Astrocyte (in vitro differentiated cells and primary cell): Measurements from ENCODE around the gene GSAP. TPM values are rescaled to one million over a fixed set of nuclear protein-coding genes. Genes with fewer than 3 reads are reported as not detected.

Experiments
- DNase-seq: peaks from one replicate; pipeline ENCODE4 v3.0.0-alpha.2; 2010; ENCODE audit warnings: low read depth
- FAIRE-seq: peaks from 2 replicates; lab custom pipeline; 2011; peaks lifted over from hg19 to GRCh38; lab: Jason Lieb, UNC
- H2AFZ ChIP-seq: 2 replicates; pipeline ENCODE4 v1.6.0; 2012; ENCODE audit warnings: low read depth, low read length, inconsistent platforms
- H3K27ac ChIP-seq: 2 replicates; pipeline ENCODE4 v1.5.1; 2011; ENCODE audit warnings: low read depth, low read length, inconsistent platforms
- H3K27me3 ChIP-seq: 2 replicates; pipeline ENCODE4 v1.6.0; 2011; ENCODE audit warnings: low read length, inconsistent platforms; ENCODE audit not compliant: insufficient read depth
- H3K36me3 ChIP-seq: 2 replicates; pipeline ENCODE4 v1.5.1; 2011; ENCODE audit warnings: low read length, inconsistent platforms; ENCODE audit not compliant: insufficient read depth
- H3K4me1 ChIP-seq: 2 replicates; pipeline ENCODE4 v1.5.1; 2011; ENCODE audit warnings: low read length, inconsistent platforms; ENCODE audit not compliant: insufficient read depth
- H3K4me2 ChIP-seq: 2 replicates; pipeline ENCODE4 v1.6.0; 2012; ENCODE audit warnings: low read length, inconsistent platforms
- H3K4me3 ChIP-seq: 2 replicates; pipeline ENCODE4 v1.5.1; 2011; ENCODE audit warnings: low read depth, mild to moderate bottlenecking, low read length, inconsistent platforms; ENCODE audit not compliant: insufficient read depth
- H3K79me2 ChIP-seq: 2 replicates; pipeline ENCODE4 v1.6.0; 2012; ENCODE audit warnings: mild to moderate bottlenecking, low read length, inconsistent platforms; ENCODE audit not compliant: insufficient read depth
- H3K9ac ChIP-seq: 2 replicates; pipeline ENCODE4 v1.6.0; 2012; ENCODE audit warnings: mild to moderate bottlenecking, low read length, inconsistent platforms
- H3K9me3 ChIP-seq: 2 replicates; pipeline ENCODE4 v1.5.1; 2012; ENCODE audit warnings: low read depth, mild to moderate bottlenecking, low read length, inconsistent platforms; ENCODE audit not compliant: insufficient read depth
- H4K20me1 ChIP-seq: 2 replicates; pipeline ENCODE4 v1.6.0; 2012; ENCODE audit warnings: low read length, inconsistent platforms; ENCODE audit not compliant: insufficient read depth
- H3K27ac Mint-ChIP-seq: one replicate; pipeline ENCODE4 v1.8.0; 2021; ENCODE audit warnings: mild to moderate bottlenecking, mixed read lengths; ENCODE audit not compliant: unreplicated experiment
- H3K27me3 Mint-ChIP-seq: one replicate; pipeline ENCODE4 v1.8.0; 2021; ENCODE audit warnings: low read depth, mixed read lengths; ENCODE audit not compliant: unreplicated experiment
- H3K36me3 Mint-ChIP-seq: one replicate; pipeline ENCODE4 v1.8.0; 2021; ENCODE audit warnings: low read depth, mixed read lengths; ENCODE audit not compliant: unreplicated experiment
- H3K4me1 Mint-ChIP-seq: one replicate; pipeline ENCODE4 v1.8.0; 2021; ENCODE audit warnings: low read depth, mixed read lengths; ENCODE audit not compliant: unreplicated experiment
- H3K4me3 Mint-ChIP-seq: one replicate; pipeline ENCODE4 v1.8.0; 2021; ENCODE audit warnings: mild to moderate bottlenecking, moderate library complexity, mixed read lengths; ENCODE audit not compliant: unreplicated experiment
- H3K9me3 Mint-ChIP-seq: one replicate; pipeline ENCODE4 v1.8.0; 2021; ENCODE audit warnings: mild to moderate bottlenecking, mixed read lengths; ENCODE audit not compliant: unreplicated experiment
- EZH2 ChIP-seq: IDR thresholded peaks from 2 replicates; pipeline ENCODE4 v1.6.1; 2012; ENCODE audit warnings: mild to moderate bottlenecking, low read length, inconsistent platforms; ENCODE audit not compliant: insufficient read depth
- total RNA-seq: library from RNA; stranded (reverse); gene quantifications from 2 replicates; pipeline ENCODE4 v1.2.1, GENCODE V29; 2021
- TF ChIP-seq, protein P1 (sequence below): IDR thresholded peaks from 2 replicates; pipeline ENCODE4 v1.5.1; 2011; ENCODE audit warnings: low read depth, mild to moderate bottlenecking, inconsistent platforms, low read length, moderate library complexity; ENCODE audit not compliant: insufficient read depth

GSAP gene
- total RNA-seq, 1 donor from 2014 or later, result 4.1 TPM

DNA sequence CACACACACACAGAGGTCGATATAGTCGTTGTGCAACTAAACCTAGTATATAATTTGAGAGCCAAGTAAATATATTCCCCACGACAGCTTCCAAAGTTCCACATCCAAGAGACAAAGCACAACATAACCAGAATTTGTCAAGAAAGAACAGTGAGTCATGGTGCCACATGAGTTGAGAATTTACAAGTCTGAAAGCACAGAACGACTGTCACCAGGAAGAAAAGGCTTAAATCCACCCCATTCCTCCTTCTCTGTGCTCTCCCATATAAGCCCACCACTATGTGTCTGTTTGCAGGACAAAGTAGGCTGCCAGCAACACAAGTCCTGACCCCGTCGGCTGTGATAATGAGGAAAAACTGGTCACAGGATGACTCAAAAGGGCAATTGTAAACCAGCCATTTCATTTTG, 32.8 kb downstream of the GSAP start:
- DNase-seq (peak; percentile 6), FAIRE-seq (no peak)
- Histone ChIP-seq H4K20me1 (no peaks in the 10 kb centered on the region), H3K4me1 (no peaks in the 10 kb centered on the region), H3K27ac (no peak overlapping the region), H3K9me3 (no peaks in the 10 kb centered on the region), H3K4me3 (no peak overlapping the region), H2AFZ (peak overlapping the region; percentile 28), H3K79me2 (no peaks in the 10 kb centered on the region), H3K4me2 (peak overlapping the region; percentile 12), H3K27me3 (no peaks in the 10 kb centered on the region), H3K9ac (no peak overlapping the region), H3K36me3 (no peaks in the 10 kb centered on the region)
- H3K9me3 Mint-ChIP-seq, result no peaks in the 10 kb centered on the region
- H3K27me3 Mint-ChIP-seq, result peaks cover 3% of the 10 kb centered on the region
- no peak overlapping the region for H3K4me3 Mint-ChIP-seq
- peaks cover 4% of the 10 kb centered on the region for H3K36me3 Mint-ChIP-seq
- H3K27ac Mint-ChIP-seq, result peak overlapping the region; percentile 43
- H3K4me1 Mint-ChIP-seq, result peaks cover 7% of the 10 kb centered on the region
- TF ChIP-seq, protein P1, sequence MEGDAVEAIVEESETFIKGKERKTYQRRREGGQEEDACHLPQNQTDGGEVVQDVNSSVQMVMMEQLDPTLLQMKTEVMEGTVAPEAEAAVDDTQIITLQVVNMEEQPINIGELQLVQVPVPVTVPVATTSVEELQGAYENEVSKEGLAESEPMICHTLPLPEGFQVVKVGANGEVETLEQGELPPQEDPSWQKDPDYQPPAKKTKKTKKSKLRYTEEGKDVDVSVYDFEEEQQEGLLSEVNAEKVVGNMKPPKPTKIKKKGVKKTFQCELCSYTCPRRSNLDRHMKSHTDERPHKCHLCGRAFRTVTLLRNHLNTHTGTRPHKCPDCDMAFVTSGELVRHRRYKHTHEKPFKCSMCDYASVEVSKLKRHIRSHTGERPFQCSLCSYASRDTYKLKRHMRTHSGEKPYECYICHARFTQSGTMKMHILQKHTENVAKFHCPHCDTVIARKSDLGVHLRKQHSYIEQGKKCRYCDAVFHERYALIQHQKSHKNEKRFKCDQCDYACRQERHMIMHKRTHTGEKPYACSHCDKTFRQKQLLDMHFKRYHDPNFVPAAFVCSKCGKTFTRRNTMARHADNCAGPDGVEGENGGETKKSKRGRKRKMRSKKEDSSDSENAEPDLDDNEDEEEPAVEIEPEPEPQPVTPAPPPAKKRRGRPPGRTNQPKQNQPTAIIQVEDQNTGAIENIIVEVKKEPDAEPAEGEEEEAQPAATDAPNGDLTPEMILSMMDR, result no peak
- TF ChIP-seq EZH2, result no peak

DNA sequence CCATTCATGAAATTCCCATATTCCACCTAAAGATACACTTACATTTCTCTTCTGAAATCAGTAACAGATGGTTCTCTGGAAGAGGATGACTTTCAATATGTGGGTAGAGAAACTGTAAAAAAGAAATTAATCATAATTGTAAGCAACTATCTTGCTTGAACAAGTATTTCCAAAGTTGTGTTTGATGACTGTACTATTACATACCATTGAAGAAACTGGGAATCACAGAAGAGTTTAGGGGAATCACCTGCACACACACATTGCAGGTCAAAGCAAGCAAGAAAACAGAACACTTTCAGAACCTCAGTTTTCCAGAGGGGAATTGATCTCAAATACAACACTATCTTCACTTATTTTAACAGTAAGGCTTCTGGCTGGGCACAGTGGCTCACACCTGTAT, 33.6 kb downstream of the GSAP start:
- DNase-seq (no peak), FAIRE-seq (no peak)
- H3K4me1 Mint-ChIP-seq, result peaks cover 7% of the 10 kb centered on the region
- H3K9ac ChIP-seq, result no peak overlapping the region
- H3K36me3 ChIP-seq, result no peaks in the 10 kb centered on the region
- H3K4me1 ChIP-seq, result no peaks in the 10 kb centered on the region
- no peaks in the 10 kb centered on the region for H3K27me3 ChIP-seq
- H3K9me3 ChIP-seq, result no peaks in the 10 kb centered on the region
- no peak overlapping the region for H3K4me3 ChIP-seq
- H3K4me3 Mint-ChIP-seq, result no peak overlapping the region
- no peak overlapping the region for H3K27ac ChIP-seq
- no peak overlapping the region for H3K4me2 ChIP-seq
- H4K20me1 ChIP-seq, result no peaks in the 10 kb centered on the region
- peaks cover 4% of the 10 kb centered on the region for H3K36me3 Mint-ChIP-seq
- H3K27me3 Mint-ChIP-seq, result peaks cover 3% of the 10 kb centered on the region
- TF ChIP-seq, protein P1, result no peak
- TF ChIP-seq EZH2, result no peak
- H2AFZ ChIP-seq, result no peak overlapping the region
- no peak overlapping the region for H3K27ac Mint-ChIP-seq
- no peaks in the 10 kb centered on the region for H3K79me2 ChIP-seq
- no peaks in the 10 kb centered on the region for H3K9me3 Mint-ChIP-seq

DNA sequence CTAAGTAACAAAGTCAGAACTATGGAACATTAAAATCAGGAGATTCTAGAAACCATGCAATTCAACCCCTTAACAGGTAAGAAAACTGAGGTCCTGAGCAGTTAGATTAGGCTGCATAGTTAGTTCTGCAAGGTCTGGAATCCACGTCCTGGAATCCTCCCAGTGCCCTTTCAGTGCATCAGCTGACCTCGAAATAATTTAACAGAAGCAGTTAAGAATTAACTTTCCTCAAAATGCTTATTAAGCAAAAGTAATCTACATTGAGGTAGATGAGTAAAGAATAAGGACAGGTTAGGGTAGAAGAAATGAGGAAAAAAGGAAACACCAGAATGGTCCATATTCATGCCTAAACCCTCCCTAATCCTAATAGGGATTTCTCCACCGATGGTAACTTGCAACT, 37.6 kb downstream of the GSAP start:
- Mint-ChIP-seq H3K9me3 (no peaks in the 10 kb centered on the region), H3K4me1 (peaks cover 6% of the 10 kb centered on the region), H3K27ac (no peak overlapping the region), H3K36me3 (peaks cover 6% of the 10 kb centered on the region), H3K27me3 (peaks cover 3% of the 10 kb centered on the region), H3K4me3 (no peak overlapping the region)
- no peaks in the 10 kb centered on the region for H3K4me1 ChIP-seq
- DNase-seq (no peak), FAIRE-seq (no peak)
- H4K20me1 ChIP-seq, result no peaks in the 10 kb centered on the region
- H3K36me3 ChIP-seq, result no peaks in the 10 kb centered on the region
- H2AFZ ChIP-seq, result no peak overlapping the region
- TF ChIP-seq, protein P1, result no peak
- no peak for TF ChIP-seq EZH2
- H3K27ac ChIP-seq, result no peak overlapping the region
- H3K4me3 ChIP-seq, result no peak overlapping the region
- H3K9ac ChIP-seq, result no peak overlapping the region
- no peak overlapping the region for H3K4me2 ChIP-seq
- no peaks in the 10 kb centered on the region for H3K79me2 ChIP-seq
- H3K9me3 ChIP-seq, result no peaks in the 10 kb centered on the region
- no peaks in the 10 kb centered on the region for H3K27me3 ChIP-seq
